Activated B cell treated with CpG ODN at 0.5 μM for 24 hours (primary cell): ENCODE data around the gene OPA3. TPM values are rescaled to one million over a fixed set of nuclear protein-coding genes. Genes with fewer than 3 reads are reported as not detected.
A peak's percentile ranks its signal among the peaks of the same experiment; 100 is the strongest.

ENCODE experiments used
- ATAC-seq: fragments of 200-7000 bp; cut with Tn5 transposase; one replicate; pipeline ENCODE4 v1.10.0; 2021; ENCODE audit warnings: low read depth, mild to moderate bottlenecking, moderate library complexity
- CTCF ChIA-PET: fragments of 350-600 bp; sonication (Branson Sonifier 250); formaldehyde crosslinking; loops from one replicate; lab custom pipeline; 2021; ENCODE audit warnings: antibody characterized with exemption; lab: Charles Lee
- POLR2A ChIA-PET: fragments of 350-600 bp; sonication (Branson Sonifier 250); formaldehyde crosslinking; loops from one replicate; lab custom pipeline; 2021; ENCODE audit warnings: antibody characterized with exemption; lab: Charles Lee
- DNase-seq: peaks from one replicate; pipeline ENCODE4 v3.0.0; 2022
- H3K27ac Mint-ChIP-seq: one replicate; pipeline ENCODE4 v1.8.0; 2020; ENCODE audit warnings: mixed read lengths
- H3K27me3 Mint-ChIP-seq: one replicate; pipeline ENCODE4 v1.8.0; 2021; ENCODE audit warnings: mixed read lengths
- H3K36me3 Mint-ChIP-seq: one replicate; pipeline ENCODE4 v1.8.0; 2021; ENCODE audit warnings: low read depth, mixed read lengths
- H3K4me1 Mint-ChIP-seq: one replicate; pipeline ENCODE4 v1.8.0; 2021; ENCODE audit warnings: mixed read lengths
- H3K4me3 Mint-ChIP-seq: one replicate; pipeline ENCODE4 v1.8.0; 2020; ENCODE audit warnings: mild to moderate bottlenecking, mixed read lengths
- H3K9me3 Mint-ChIP-seq: one replicate; pipeline ENCODE4 v1.8.0; 2020; ENCODE audit warnings: mixed read lengths
- intact Hi-C: fragments of 100-400 bp; cut with micrococcal nuclease; formaldehyde crosslinking; loops from one replicate; pipeline ENCODE4 v1.15.1; 2024
- total RNA-seq: library from RNA; stranded (reverse); gene quantifications from 2 replicates; pipeline ENCODE4 v1.2.3, GENCODE V29; 2022
- TF ChIP-seq, protein P1 (sequence below): fragments of 200-600 bp; IDR thresholded peaks from one replicate; pipeline ENCODE4 v1.8.0; 2022; ENCODE audit warnings: antibody characterized with exemption, mild to moderate bottlenecking

Gene OPA3
- total RNA-seq, 1 donor from 2014 or later = 14.4 TPM

DNA sequence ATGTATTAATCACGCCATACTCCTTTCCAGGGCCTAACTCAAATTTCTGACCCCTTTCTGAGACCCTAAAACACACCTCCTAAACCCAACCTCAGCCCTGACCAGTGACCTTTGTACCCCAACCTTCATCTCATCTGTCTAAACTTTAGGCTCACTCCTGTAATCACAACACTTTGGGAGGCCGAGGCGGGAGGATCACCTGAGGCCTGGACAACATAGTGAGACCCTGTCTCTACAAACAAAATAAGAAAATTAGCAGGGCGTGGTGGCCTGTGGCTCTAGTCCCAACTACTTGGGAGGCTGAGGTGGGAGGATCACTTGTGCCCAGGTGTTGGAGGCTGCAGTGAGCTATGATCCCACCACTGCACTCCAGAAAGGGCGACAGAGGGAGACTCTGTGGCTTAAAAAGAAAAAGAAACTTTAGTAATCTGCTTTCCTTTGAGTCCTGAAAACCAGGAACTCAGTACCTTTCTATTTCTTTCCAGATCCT, 92.4 kb downstream of the OPA3 start:
- POLR2A ChIA-PET = no interaction called here
- peaks cover 21% of the 10 kb centered on the region for H3K4me1 Mint-ChIP-seq
- DNase-seq = no peak
- H3K9me3 Mint-ChIP-seq = no peaks in the 10 kb centered on the region
- H3K36me3 Mint-ChIP-seq = no peaks in the 10 kb centered on the region
- H3K27ac Mint-ChIP-seq = no peak overlapping the region
- no peak overlapping the region for H3K4me3 Mint-ChIP-seq
- TF ChIP-seq, protein P1, sequence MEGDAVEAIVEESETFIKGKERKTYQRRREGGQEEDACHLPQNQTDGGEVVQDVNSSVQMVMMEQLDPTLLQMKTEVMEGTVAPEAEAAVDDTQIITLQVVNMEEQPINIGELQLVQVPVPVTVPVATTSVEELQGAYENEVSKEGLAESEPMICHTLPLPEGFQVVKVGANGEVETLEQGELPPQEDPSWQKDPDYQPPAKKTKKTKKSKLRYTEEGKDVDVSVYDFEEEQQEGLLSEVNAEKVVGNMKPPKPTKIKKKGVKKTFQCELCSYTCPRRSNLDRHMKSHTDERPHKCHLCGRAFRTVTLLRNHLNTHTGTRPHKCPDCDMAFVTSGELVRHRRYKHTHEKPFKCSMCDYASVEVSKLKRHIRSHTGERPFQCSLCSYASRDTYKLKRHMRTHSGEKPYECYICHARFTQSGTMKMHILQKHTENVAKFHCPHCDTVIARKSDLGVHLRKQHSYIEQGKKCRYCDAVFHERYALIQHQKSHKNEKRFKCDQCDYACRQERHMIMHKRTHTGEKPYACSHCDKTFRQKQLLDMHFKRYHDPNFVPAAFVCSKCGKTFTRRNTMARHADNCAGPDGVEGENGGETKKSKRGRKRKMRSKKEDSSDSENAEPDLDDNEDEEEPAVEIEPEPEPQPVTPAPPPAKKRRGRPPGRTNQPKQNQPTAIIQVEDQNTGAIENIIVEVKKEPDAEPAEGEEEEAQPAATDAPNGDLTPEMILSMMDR = no peak
- peaks cover 15% of the 10 kb centered on the region for H3K27me3 Mint-ChIP-seq
- CTCF ChIA-PET = no interaction called here
- intact Hi-C loops = loop anchor here (2.0 kb wide), 1 partner anchor 15 kb away; the partner anchor contains the start of gene VASP
- no peak for ATAC-seq

DNA sequence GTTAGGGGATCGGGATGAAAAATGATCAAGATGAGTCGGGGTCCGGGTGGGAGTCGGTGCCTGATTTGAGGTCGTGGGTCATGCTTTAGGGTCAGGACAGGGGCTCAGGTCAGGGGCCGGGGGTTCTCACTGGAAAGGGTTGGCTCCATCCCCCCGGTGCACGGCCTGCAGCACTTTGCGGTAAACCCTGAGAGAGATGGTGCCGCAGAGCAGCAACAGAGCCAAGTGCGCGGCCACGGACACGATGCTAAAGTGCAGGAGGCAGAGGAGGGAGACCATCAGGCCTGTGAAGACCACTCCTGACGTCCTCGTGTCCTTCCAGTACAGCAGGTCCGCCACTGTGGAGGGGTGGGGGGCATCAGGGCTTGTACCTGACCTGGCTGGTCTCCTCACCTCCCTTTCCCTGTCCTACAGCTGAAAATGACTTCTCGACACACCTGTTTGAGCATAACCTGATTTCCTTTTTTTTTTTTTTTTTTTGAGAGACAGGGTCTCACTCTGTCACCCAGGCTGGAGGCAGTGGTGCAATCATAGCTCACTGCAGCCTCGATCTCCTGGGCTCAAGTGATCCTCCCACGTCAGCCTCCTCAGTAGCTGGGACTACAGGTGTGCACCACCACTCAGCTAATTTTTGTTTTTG, 95.3 kb downstream of the OPA3 start:
- DNase-seq (no peak), ATAC-seq (no peak)
- Mint-ChIP-seq H3K27ac (no peak overlapping the region), H3K36me3 (no peaks in the 10 kb centered on the region), H3K27me3 (peaks cover 10% of the 10 kb centered on the region), H3K9me3 (no peaks in the 10 kb centered on the region), H3K4me1 (peaks cover 17% of the 10 kb centered on the region), H3K4me3 (no peak overlapping the region)
- CTCF ChIA-PET = interaction anchor here (0.9 to 1.4 kb wide), 2 partner anchors 11 to 50 kb away, joined by 3 to 6 read pairs; no protein-coding TSS in a partner anchor
- TF ChIP-seq, protein P1 = no peak
- POLR2A ChIA-PET = no interaction called here
- intact Hi-C loops = no loop called here

DNA sequence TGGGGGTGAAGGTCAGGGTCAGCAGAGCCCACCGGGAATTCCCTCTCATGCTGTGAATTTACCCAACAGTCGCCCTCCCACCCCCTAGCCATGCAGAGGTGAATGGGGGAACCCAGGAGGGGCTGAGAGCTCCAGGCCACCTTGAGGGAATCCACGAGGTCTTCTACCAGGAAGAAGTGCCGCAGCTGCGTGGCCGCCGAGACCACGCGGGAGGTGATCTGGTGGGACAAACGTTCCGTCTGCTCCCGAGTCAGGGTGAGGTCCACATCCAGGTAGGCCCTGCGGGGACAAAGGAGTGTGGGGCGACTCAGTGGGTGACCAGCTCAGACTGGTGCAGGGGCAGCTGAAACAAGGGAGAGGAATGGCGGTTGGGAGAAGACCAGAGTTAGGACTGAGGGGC, 95.9 kb downstream of the OPA3 start:
- intact Hi-C loops = no loop called here
- H3K27me3 Mint-ChIP-seq = peaks cover 10% of the 10 kb centered on the region
- ATAC-seq (no peak), DNase-seq (no peak)
- TF ChIP-seq, protein P1 = no peak
- no peak overlapping the region for H3K4me3 Mint-ChIP-seq
- no peaks in the 10 kb centered on the region for H3K36me3 Mint-ChIP-seq
- ChIA-PET POLR2A (no interaction called here), CTCF (interaction anchor here (0.9 to 1.4 kb wide), 3 partner anchors 10 to 50 kb away, joined by 3 to 6 read pairs (median 4); no protein-coding TSS in a partner anchor)
- no peak overlapping the region for H3K27ac Mint-ChIP-seq
- no peaks in the 10 kb centered on the region for H3K9me3 Mint-ChIP-seq
- H3K4me1 Mint-ChIP-seq = peaks cover 15% of the 10 kb centered on the region

GRCh38 chr19:45485305-45486077, 99.1 kb downstream of the OPA3 start:
- intact Hi-C loops = loop anchor here (1.0 to 2.0 kb wide), 7 partner anchors 12 to 80 kb away; partner anchors contain the start of genes PPP1R13L and RTN2
- peak overlapping the region; percentile 91 for H3K4me3 Mint-ChIP-seq
- peak; percentile 99 for ATAC-seq
- POLR2A ChIA-PET = interaction anchor here (0.5 to 1.8 kb wide), 13 partner anchors 11 to 207 kb away, joined by 3 to 21 read pairs (median 4); partner anchors contain the start of genes FOSB and QPCTL
- peak overlapping the region; percentile 74 for H3K27ac Mint-ChIP-seq
- DNase-seq = peak; percentile 96
- CTCF ChIA-PET = interaction anchor here (0.7 to 2.6 kb wide), 19 partner anchors 10 to 307 kb away, joined by 3 to 53 read pairs (median 5); partner anchors contain the start of genes BLOC1S3, PPP1R13L and RTN2
- peaks cover 3% of the 10 kb centered on the region for H3K27me3 Mint-ChIP-seq
- peaks cover 8% of the 10 kb centered on the region for H3K4me1 Mint-ChIP-seq
- TF ChIP-seq, protein P1 = peak; percentile 84
- no peaks in the 10 kb centered on the region for H3K36me3 Mint-ChIP-seq
- no peaks in the 10 kb centered on the region for H3K9me3 Mint-ChIP-seq
